ENCODE data around the gene PALLD.

DNA sequence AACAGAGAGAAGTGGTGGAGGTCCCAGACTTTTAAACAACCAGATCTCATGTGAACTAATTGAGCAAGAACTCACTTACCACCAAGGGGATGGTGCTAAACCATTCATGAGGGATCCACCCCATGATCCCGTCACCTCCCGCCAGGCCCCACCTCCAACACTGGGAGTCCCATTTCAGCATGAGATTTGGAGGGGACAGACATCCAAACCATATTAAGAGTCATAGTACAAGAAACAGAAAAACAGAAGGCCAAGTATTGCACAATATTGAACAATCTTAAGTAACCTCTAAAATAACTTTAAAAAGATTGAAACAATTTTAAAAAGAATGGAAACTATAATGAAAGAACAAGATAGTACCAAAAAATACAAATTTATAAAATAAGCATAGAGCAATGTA, 403.2 kb downstream of the PALLD start:
- TF ChIP-seq POLR2AphosphoS5 (IDR thresholded peaks at IDR 0.05) (peak in 1 of 3 donors; percentile 54), POLR2A (IDR thresholded peaks at IDR 0.05) (no peak), EP300 (IDR thresholded peaks at IDR 0.05) (no peak)
- TF ChIP-seq, protein P1, sequence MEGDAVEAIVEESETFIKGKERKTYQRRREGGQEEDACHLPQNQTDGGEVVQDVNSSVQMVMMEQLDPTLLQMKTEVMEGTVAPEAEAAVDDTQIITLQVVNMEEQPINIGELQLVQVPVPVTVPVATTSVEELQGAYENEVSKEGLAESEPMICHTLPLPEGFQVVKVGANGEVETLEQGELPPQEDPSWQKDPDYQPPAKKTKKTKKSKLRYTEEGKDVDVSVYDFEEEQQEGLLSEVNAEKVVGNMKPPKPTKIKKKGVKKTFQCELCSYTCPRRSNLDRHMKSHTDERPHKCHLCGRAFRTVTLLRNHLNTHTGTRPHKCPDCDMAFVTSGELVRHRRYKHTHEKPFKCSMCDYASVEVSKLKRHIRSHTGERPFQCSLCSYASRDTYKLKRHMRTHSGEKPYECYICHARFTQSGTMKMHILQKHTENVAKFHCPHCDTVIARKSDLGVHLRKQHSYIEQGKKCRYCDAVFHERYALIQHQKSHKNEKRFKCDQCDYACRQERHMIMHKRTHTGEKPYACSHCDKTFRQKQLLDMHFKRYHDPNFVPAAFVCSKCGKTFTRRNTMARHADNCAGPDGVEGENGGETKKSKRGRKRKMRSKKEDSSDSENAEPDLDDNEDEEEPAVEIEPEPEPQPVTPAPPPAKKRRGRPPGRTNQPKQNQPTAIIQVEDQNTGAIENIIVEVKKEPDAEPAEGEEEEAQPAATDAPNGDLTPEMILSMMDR (IDR thresholded peaks at IDR 0.05): no peak

Data from suprapubic skin (tissue), 4 donors.